Fibroblast of the aortic adventitia (primary cell): ENCODE measurements around the gene NOC2L. TPM values are rescaled to one million over a fixed set of nuclear protein-coding genes. Genes with fewer than 3 reads are reported as not detected.

ENCODE experiments used
- small RNA-seq: library from RNA; depleted of rRNA; stranded (forward); fragments of <200 nt; gene quantifications from one replicate; pipeline ENCODE3, GENCODE V24; 2012
- total RNA-seq: library from RNA; depleted of rRNA; stranded (reverse); fragments of >200 nt; gene quantifications from 2 replicates; pipeline ENCODE4 v1.2.3, GENCODE V29; 2012; ENCODE audit warnings: low replicate concordance

NOC2L gene
- total RNA-seq, 1 donor = 54.1 TPM

Small RNAs within 50 kb of the gene (small RNA-seq; reads per million reads assigned to genes)
- gene AL645608.3 = not detected
- not detected for gene AL645608.4

Other genes starting within 250 kb of the NOC2L start
- 1.6 and 12.4 TPM in 2 replicates for gene SAMD11, start 35.3 kb downstream of the NOC2L start, total RNA-seq
- 1.8 and 5.0 TPM in 2 replicates for gene KLHL17, start 1.3 kb upstream of the NOC2L start, total RNA-seq
- 0.54 TPM in 1 of 2 replicates, not detected in the other for gene PLEKHN1, start 7.2 kb upstream of the NOC2L start, total RNA-seq
- gene PERM1, start 22.8 kb upstream of the NOC2L start, total RNA-seq = 0.57 TPM in 1 of 2 replicates, not detected in the other
- 0.36 and 0.82 TPM in 2 replicates for gene HES4, start 40.8 kb upstream of the NOC2L start, total RNA-seq
- gene ISG15, start 54.2 kb upstream of the NOC2L start, total RNA-seq = 34.7 and 39.6 TPM in 2 replicates
- 7.9 and 85.7 TPM in 2 replicates for gene AGRN, start 60.9 kb upstream of the NOC2L start, total RNA-seq
- not detected in 2 replicates for gene RNF223, start 115.0 kb upstream of the NOC2L start, total RNA-seq
- gene C1orf159, start 156.8 kb upstream of the NOC2L start, total RNA-seq = 6.1 and 7.7 TPM in 2 replicates
- not detected in 2 replicates for gene TTLL10, start 214.6 kb upstream of the NOC2L start, total RNA-seq
- not detected in 2 replicates for gene TNFRSF18, start 247.3 kb upstream of the NOC2L start, total RNA-seq